OCI-LY1 (cell line): ENCODE data around the gene TIAM1.

ENCODE experiments used
- CTCF ChIP-seq: fragments of 200-600 bp; sonication (generic), shearing (Covaris generic); IDR thresholded peaks from 2 replicates; pipeline ENCODE4 v1.5.1; 2017; ENCODE audit warnings: mild to moderate bottlenecking, antibody characterized with exemption, low read length, moderate library complexity, mixed read lengths
- EZH2 ChIP-seq: fragments of 200-600 bp; sonication (generic), shearing (Covaris generic); IDR thresholded peaks from 2 replicates; pipeline ENCODE4 v1.8.0; 2017; ENCODE audit warnings: borderline replicate concordance, mixed run types, mild to moderate bottlenecking, antibody characterized with exemption, low read length, moderate library complexity, mixed read lengths

GRCh38 chr21:31273278-31273677, 70.8 kb downstream of the TIAM1 start:
- TF ChIP-seq EZH2 (no peak), CTCF (no peak)
